GM20431 (cell line): ENCODE results near the gene COL5A1.

ENCODE experiments used
- in situ Hi-C: fragments of 300-500 bp; cut with MseI, MboI; formaldehyde crosslinking; loops from one replicate; pipeline ENCODE4 v1.15.0; 2020; ENCODE audit warnings: low sequenced_read_pairs; ENCODE audit not compliant: unreplicated experiment

The COL5A1 gene

DNA sequence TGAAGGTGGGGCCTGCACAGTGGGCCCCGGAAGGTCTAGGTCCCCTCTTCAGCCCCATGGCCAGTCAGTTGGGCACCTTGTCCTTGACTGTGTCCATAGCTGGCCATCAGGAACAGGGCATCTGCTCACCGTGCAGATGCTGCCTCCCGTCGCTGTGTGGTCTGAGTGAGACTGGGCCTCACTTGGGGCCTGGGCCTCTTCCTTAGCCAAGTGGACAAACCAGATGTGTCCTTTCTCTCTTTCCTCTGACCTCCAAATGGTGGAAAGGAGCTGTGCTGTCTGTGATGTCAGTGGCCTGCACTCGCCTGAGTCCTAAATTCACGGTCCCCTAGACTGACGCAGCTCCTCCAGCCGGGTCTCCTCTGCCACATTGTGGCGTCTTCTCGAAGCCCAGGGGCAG, 114.5 kb downstream of the COL5A1 start:
- in situ Hi-C loops = no loop called here

DNA sequence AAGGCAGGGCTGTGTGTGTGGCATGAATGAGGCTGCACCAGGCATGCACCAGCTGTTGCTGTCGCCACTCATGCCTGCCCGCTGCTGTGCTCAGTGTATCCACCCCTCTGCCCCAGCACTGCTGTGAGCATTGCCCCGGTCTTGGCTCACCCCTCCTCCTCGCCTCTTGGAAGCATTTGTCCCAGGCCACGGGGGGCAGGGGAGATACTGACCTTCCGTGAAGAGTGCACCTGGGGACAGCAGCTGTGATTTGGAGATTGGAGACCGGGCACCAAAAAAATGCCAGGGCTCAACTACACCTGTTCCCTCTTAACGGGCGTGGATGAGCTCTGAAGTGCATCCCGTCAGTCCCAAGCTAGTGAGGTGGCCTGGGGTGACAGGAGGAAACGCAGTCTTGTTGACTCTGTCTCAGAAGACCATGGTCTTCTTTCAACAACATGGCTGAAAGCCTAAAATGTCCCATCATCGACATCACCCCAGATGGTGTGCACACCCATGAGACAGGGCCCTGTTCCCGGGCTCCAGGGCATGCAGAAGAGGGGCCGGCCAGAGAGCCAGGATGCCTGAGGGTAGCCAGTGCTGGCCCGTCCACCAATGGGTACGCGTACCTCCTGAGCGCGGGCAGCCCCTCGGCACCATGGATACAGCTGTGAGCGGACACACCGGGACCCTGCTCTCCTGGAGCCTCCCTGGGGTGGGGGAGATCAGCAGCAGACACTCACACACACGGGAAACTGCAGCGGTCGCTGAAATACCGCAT, 115.8 kb downstream of the COL5A1 start:
- in situ Hi-C loops = no loop called here

DNA sequence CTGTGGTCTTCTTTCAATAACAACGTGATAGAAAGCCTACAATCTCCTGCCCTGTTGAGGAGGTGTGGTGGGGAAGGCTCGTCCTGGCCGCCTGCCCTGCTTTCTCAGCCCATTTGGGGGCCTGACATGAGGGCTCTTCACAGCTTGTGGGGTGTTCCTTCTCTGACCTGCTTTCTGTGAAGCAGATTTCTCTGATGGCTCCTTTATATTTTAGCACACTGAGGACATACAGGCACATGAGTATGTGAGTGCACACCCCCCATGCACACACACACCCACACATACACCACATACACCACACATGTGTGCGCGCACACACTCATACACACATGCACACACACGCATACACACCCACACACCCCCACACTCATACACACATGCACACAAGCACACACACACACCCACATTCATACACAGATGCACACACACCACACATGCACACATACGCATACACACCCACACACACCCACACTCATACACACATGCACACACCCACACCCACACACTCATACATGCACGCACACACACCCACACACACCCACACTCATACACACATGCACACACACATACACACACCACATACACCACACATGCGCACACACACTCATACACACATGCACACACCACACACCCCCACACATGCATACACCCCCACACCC, 117.5 kb downstream of the COL5A1 start:
- in situ Hi-C loops = no loop called here

DNA sequence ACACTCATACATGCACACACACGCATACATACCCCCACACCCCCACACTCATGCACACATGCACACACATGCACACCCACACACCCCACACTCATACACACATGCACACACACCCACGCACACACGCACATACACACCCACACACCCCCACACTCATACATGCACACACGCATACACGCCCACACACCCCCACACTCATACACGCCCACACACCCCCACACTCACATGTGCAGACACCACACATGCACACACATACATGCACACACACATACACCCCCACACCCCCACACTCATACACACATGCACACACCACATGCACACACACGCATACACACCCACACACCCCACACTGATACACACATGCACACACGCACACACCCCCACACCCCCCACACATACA, 118.3 kb downstream of the COL5A1 start:
- in situ Hi-C loops = no loop called here

DNA sequence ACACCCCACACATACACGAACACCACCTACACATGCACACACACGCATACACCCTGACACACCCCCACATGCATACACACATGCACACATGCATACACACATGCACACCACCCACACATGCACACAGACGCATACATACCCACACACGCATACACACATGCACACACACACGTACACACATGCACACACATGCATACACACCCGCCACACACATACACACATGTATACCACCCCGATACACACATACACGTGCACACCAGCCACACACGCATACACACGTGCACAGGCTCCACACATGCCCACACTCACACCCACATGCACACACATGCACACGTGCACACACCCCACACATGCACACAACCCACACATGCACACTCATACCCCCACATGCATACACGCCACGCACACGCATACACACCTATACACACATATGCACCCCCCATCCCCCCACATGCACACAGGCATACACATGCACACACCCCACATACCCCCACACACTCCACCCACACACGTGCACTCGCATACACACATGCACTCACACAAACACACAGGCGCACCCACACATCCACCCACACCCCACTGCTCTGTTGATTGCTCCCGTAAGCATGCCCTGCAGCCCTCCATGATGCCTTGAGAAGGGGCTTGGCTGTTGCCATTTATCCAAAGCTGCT, 119.3 kb downstream of the COL5A1 start:
- in situ Hi-C loops = no loop called here

DNA sequence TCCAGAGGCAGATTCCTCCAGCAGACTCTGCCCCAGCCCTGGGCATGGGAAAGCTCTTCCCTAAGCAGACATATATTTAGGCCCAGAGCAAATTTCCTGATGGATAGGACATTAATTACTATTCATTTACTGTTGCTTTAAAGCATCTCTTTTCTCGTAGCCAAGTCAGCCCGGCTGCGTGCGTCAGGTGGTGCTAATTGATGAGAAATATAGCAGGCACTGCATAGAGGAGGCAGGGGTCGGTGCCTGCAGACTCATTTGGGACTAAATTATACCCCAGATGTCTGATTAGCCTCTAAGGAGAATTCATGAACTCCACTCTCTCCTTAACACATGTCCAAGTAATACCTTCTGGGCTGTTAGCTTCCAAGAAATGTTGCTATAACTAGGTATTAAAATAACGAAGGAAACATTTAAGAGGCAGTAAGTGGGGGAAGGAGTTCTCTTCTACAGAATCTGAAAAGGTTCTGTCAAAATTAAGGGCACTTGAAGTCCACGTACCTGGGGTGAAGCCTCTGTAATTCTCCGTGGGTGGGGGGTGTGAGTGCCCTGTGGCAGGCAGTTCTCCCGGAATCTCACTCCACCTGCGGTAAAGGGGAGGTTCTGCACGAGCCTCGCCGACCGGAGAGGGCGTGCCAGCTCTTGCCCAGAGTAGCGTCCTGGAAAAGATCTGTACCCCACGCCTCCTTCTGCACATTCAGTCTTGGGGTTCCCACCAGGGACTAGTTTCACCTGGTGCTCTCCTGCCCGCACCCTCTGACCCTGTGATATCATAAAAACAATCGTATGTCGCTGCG, 123.1 kb downstream of the COL5A1 start:
- in situ Hi-C loops = no loop called here

DNA sequence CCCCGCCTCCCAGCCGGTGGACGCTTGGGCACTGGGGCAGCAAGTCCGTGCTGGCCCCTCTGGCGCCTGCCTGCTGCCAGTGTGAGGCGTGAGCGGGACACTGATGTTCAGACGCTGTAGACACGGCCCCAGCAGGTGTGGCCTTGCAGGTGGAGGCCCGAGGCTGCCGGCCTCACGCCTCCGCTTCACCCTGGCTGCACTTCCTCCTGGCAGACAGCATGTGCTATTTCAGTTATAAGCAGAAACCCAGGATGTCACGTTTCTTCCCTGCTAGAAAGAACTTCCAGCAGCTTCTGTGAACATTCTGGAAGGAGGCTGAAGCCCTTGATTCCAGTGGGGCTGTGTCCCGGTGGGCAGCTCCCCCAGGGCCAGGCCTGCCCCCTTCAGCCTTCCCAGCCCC, 124.2 kb downstream of the COL5A1 start:
- in situ Hi-C loops = no loop called here

DNA sequence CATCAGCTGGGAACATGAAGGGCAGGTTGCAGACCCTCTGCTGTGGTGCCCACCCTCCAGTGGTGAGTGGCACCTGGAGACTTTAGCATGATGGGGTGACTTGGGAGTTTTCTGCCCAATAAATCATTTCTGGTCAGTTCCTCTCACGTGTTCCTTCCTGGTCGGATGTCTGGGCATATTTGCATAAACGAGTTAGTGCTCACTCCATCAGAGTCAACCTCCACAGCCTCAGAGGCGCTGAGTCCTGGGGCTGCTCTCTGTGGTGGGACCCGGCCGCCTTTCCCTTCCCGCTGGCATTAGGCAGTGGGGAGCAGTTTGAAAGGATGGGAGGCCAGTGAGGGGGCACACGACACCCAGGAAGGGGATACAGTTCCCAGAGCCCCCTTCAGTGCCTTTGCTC, 125.0 kb downstream of the COL5A1 start:
- in situ Hi-C loops = no loop called here

DNA sequence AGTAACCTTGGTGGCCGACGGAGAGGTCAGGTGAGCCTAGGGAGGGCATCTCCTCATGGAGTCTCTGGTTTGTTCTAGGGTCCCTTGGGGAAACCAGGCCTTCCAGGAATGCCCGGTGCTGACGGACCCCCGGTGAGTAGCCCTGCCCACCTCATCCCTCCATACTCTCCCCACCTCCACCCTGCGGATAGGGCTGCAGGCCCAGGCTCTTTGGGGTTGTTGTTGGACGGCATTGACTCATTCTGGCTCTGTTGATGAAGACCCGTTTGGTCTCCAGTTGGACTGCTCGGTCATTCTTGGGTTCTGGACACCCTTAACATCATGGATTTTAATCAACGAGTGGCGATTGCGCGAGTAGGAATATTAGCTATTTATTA, 126.7 kb downstream of the COL5A1 start:
- in situ Hi-C loops = no loop called here

DNA sequence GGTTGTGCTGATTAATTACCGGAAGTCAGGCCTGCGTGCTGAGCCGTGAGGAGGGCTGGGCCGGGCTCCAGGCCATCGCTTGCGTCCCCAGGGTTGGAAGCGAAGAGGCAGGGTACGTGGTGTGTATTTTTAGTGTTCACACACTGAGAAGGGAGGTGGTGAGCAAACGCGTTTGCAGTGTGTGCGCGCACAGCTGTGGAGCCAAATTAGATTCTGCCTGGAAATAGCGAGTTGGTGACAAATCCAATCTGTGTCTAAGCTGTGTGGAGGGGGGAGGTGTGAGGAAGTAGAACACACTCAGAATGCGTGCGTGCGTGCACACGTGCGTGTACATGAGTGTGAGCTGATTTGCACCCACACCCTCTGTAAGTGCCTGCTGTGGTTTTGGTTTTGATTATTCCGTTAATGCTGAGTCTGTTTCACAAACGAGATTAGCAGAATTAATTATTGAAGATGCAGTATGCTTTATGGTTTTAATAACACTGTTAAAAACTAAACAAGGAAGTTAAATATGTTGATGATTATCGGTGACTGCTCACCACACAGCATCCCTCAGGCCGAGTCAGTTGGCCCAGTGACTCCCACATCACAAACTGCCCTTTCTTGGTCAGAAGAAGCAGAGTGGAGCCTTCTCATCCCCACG, 127.2 kb downstream of the COL5A1 start:
- in situ Hi-C loops = no loop called here

DNA sequence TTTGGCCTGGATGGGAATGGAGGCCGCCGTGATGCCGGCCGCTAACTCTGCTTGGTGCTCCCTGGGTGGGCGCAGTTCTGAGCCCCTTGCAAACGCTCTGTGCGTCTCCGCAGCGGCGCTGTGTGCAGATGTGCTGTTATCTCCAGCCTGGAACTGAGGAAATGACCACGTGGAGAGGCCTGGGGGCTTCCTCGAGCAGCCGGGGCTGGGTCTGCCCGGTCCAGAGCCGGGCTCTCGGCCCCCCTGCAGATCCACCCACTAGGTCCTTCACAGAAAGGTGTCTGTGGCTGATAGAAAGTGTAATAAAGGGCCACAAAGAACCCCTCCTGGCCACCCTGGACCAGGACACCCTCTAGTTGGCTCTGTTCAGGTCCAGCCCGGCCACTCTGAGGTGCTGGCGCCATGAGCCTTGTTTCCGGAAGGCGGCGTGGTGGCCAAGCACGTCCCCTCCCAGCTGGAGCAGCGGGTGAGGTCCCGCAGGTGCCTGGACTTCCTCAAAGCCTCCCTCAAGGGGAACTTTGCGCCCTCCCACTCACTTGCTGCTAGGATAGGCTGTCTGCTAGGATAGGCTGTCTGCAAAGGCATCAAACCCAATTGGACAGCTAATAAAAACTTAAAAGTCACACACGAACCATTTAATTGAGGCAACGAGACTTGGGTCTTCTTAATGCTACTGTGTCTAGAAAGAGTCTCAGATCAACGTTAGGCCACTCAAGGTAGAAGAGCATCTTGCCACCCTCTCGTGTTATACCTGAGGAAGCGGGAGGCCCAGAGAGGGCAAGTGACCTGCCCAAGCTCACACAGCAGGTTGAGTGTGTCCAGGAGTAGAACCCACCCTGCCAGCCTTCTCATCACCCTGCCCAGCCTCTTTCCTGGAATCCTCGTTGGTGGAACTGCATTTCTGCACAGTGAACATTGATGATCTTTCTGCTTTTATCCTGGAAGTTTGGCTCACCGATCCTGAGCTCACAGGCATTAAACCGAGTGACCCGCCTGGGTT, 129.7 kb downstream of the COL5A1 start:
- in situ Hi-C loops = no loop called here

DNA sequence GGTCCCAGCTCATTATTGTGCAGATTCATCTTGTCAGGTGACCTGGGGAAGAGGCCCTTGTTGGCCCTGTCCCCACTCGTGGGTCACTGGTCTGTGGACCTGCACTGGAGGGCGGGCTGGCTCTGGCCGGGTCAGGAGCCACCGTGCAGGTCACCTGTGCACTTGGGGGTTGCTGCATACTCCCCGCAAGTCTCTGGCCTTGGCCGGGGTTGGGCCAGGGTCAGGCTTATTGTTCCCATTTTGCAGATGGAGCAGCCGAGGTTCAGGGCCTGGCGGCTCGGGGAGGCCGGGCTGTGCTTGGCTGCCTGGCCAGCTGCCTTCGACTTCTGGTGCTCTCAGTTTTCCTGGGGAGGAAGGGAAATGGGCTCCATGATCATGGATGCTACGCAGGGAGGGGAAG, 130.7 kb downstream of the COL5A1 start:
- in situ Hi-C loops = no loop called here

DNA sequence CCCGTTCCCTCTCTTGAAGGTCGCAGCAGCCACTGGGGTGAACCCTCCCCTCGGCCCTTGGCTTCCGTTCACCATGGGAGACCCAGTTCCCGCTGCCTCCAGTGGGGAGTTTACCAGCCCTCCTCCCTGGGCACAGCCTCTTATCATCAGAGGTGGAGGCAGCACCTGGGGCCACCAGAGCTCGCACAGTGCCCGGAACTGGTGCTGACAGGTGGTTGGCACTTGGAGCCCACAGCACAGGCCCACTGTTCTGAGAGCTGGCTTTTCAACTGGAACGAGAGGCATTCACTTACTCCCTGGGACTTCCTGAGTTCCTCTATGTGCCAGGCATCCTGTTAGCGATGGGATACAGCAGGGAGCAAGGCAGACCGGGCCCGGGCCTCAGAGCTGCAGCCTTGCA, 132.2 kb downstream of the COL5A1 start:
- in situ Hi-C loops = no loop called here

DNA sequence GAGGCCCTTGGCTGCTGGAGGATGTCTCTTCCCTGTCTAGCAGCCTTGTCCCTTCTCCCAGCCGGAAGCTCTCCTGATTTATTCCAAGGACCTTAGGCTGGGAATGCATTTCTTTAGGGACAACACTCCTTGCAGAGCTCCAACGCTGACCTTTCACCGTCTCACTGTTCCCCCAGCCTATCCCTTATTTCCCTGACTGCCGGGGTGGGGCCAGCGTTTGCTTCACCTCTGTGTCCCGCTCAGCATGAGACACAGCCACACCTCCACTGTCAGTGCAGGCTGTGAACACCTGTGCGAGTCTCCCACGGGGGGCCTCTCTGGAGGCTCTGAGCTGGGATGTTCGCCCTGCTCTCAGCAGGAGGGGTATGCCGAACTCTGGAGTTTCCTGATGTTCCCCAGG, 132.8 kb downstream of the COL5A1 start:
- in situ Hi-C loops = no loop called here

DNA sequence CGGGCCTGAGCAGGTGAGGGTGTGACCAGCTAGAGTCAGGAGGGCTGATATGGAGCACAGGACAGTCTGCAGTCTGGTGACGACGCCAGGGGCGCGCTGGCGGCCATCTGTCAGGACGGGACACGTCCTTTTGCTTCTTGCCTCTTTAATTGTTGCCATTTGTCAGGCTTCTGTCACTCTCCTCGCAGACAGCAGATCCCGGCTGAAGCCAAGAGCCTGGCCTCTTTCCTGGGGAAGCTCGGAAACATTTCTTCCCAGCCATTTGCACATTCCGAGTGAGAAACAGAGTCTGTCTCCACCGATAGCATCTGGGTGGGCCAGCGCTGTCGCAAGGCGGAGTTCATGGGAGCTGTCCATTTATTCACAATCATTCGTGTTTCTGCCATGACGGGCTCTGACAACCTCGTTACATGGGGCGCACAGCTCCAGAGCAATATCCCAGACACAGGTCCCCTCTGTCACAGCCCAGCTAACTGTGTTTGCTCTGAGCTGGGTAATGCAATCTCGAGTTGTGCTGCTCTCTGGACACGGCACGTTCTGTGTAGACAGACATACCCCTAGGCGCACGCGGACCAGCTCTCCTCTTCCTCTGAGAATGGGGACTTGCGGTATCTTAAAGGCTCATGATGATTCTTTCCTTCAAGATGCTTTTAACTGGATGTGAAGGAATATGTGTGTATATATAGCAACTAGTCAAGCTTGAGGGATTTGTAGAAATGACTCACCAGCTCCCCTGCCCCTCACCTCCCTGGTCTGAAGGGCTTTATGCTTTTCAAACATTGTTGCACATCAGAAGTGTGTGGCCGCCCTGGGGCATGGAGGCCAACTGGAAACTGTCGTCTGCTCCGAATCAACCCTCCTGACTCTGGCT, 133.7 kb downstream of the COL5A1 start:
- in situ Hi-C loops = no loop called here

DNA sequence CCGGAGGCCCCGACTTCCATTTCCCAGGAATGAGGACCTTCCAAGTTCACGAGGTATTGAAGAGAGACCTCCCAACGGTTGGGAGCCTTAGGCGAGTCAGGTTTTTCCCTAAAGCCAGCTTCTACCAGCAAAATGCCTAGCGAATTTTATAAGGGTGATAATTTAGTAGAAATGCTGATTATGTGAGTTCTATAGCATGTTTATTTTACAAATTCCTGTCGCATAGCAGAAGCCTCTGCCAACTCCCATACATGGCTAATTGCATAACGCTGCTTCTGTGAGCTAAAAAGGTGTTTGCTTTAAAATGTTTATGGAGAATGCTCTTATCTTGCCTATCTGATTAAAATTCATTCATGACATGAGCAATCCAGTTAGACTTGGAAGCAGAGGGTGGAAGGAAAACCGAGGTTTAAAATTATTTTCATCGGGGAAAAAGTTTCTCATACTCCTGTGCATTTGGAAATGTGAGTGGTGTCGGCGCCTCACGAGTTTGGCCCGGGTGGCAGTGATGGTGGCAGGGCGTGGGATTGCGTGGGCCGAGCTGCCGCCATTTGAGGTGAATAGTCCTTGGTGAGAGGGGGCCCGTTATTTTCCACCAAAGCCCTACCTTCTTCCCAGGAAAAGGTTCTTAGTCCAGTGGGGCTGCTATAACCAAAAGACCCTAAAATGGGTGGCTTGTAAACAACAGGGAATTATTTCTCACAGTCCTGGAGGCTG, 134.6 kb downstream of the COL5A1 start:
- in situ Hi-C loops = no loop called here

DNA sequence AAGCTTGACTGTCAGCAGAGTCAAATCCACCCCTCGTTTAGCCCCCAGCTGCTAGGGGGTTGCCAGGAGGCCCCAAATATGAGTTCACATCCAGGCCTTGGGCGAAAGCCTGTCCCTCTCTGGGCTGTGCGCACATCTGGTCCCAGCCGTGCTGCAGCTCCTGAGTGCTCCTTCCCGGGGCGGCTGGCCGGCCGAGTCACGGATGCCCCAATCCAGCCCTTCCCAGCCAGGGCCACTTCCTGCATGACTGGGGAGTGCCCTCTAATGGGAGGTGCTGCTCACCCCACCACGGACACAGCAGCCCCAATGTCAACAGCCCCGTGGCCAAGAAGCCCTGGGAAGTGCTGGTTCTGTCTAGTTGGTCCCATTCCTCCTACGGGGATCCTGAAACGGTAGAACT, 135.6 kb downstream of the COL5A1 start:
- in situ Hi-C loops = no loop called here
